ENCODE data around the gene EHD2. TPM values are rescaled to one million over a fixed set of nuclear protein-coding genes. Genes with fewer than 3 reads are reported as not detected.
"Not testable (repeated sequence)": the region's sequence is repeated elsewhere in the genome, so short reads cannot be mapped to it uniquely, and the experiment has no call there.

Gene EHD2
- total and polyA plus RNA-seq, 9 donors = 28.0 to 162 (median 102) TPM

DNA sequence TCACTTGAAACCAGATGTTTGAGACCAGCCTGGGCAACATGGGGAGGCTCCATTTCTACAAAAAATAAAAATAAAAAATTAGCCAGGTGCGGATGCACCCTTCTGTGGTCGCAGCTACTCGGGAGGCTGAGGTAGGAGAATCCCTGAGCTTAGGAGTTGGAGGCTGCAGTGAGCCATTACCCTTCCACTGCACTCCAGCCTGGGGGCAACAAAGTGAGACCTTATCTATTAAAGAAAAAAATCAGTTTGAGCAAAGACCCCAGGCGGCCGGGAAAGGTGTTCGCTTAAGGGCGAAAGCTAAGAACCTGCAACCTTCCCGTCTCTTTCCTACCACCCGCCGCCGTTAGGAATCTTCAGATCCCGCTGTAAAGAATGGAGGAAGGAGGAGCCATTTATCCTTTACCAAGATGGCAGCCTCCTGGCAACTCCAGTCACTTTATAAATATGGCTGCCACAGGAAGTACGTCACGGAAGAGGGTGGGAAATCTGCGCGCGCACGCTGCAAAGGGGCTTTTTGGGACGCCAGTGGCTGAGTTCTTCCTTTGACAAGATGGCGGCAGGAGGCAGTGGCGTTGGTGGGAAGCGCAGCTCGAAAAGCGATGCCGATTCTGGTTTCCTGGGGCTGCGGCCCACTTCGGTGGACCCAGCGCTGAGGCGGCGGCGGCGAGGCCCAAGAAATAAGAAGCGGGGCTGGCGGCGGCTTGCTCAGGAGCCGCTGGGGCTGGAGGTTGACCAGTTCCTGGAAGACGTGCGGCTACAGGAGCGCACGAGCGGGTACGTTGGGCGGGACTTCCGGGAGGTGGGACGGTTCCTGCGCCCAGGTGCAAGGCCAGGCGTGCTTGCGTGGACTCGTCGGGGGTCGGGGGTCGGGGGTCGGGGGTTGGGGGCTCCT lies 32.0 kb downstream of the EHD2 start, which contains the start of gene NOP53:
TSS of gene NOP53 (plus strand) at position 537 of the 892 bp plus-strand sequence. CDS start at position 551, 14 bp downstream.
- Histone ChIP-seq H3K36me3 (no peaks in the 10 kb centered on the region), H3K27ac (peak within 1 kb of the TSS; percentile 78 to 97), H3K27me3 (no peaks in the 10 kb centered on the region), H3K4me1 (ENCODE audit: insufficient read depth) (peaks cover 9% of the 10 kb centered on the region), H3K4me3 (peak within 1 kb of the TSS; percentile 96), H3K9me3 (no peaks in the 10 kb centered on the region)
- 3 to 4% (median 4%) methylated on average over 41 to 53 of the region's 53 CpGs for WGBS, 3 donors
- peak; percentile 96 to 99 (median 98) for DNase-seq
- intact Hi-C loops (cut with DNase I) = loop anchor here in 1 of 4 donors (2.0 kb wide), 1 partner anchor 32 kb away; the partner anchor contains the start of gene EHD2
- TF ChIP-seq EP300 (IDR thresholded peaks at IDR 0.05) (no peak), CTCF (IDR thresholded peaks at IDR 0.05) (peak in 2 of 3 donors; percentile 26 to 41), POLR2A (IDR thresholded peaks at IDR 0.05) (peak; percentile 68)

GRCh38 chr19:47746129-47746528 lies 32.9 kb downstream of the EHD2 start:
- H3K36me3 ChIP-seq; intact Hi-C loops (cut with DNase I); H3K4me1 ChIP-seq (ENCODE audit: insufficient read depth); H3K9me3 ChIP-seq; H3K27me3 ChIP-seq; H3K27ac ChIP-seq; DNase-seq: not testable (repeated sequence)
- peak overlapping the region; percentile 96 for H3K4me3 ChIP-seq
- WGBS, 3 donors = 45 to 59% (median 51%) methylated on average over 17 of the region's 17 CpGs

DNA sequence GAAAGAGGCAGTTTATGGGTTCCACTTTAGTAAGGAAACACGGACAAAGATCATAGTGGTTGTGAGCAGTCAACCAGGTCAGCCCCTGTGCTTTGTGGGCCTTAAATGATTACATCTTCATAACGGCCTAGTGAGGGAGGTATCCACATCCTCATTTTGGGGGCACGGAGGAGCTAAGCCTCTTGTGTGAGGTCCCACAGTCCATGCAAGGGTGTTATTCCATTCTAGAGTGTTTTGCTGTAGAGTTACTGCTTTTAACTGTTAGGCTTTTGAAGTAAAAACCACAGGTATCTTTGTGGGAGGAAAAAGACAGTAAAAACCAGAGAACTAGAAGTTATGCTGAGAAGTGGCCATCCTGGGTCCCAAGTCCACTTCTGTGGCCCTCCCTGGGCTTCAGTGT lies 36.1 kb downstream of the EHD2 start:
- H3K4me1 ChIP-seq (ENCODE audit: insufficient read depth) = peaks cover 5% of the 10 kb centered on the region

GRCh38 chr19:47750752-47751151 lies 37.5 kb downstream of the EHD2 start:
- H3K4me1 ChIP-seq (ENCODE audit: insufficient read depth) = peaks cover 5% of the 10 kb centered on the region
- intact Hi-C loops (cut with DNase I) = no loop called here
- no peaks in the 10 kb centered on the region for H3K36me3 ChIP-seq
- no peak for DNase-seq
- no peaks in the 10 kb centered on the region for H3K27me3 ChIP-seq
- WGBS, 3 donors = 89 to 91% (median 89%) methylated on average over 18 of the region's 18 CpGs
- no peak overlapping the region for H3K4me3 ChIP-seq
- no peaks in the 10 kb centered on the region for H3K9me3 ChIP-seq
- no peak overlapping the region for H3K27ac ChIP-seq
- TF ChIP-seq CTCF (IDR thresholded peaks at IDR 0.05) (no peak), POLR2A (IDR thresholded peaks at IDR 0.05) (no peak), EP300 (IDR thresholded peaks at IDR 0.05) (no peak)

More for the DNA sequence above, 36.1 kb downstream of the EHD2 start:
- TF ChIP-seq CTCF (IDR thresholded peaks at IDR 0.05) = no peak
- TF ChIP-seq POLR2A (IDR thresholded peaks at IDR 0.05) = no peak
- no peak for TF ChIP-seq EP300 (IDR thresholded peaks at IDR 0.05)
- DNase-seq = no peak
- Histone ChIP-seq H3K9me3 (no peaks in the 10 kb centered on the region), H3K36me3 (no peaks in the 10 kb centered on the region), H3K27ac (no peak overlapping the region), H3K27me3 (no peaks in the 10 kb centered on the region), H3K4me3 (no peak overlapping the region)
- 77 to 90% (median 81%) methylated on average over 3 of the region's 3 CpGs for WGBS, 3 donors
- intact Hi-C loops (cut with DNase I) = loop anchor here in 1 of 4 donors (2.0 kb wide), 1 partner anchor 23 kb away; no protein-coding TSS in a partner anchor

Data from ovary (tissue), 9 donors.